Measurements from ENCODE around the gene SPATS2. TPM values are rescaled to one million over a fixed set of nuclear protein-coding genes. Genes with fewer than 3 reads are reported as not detected.

Gene SPATS2
- polyA plus RNA-seq, 1 of the 3 experiments (the other 2 are of a cell fraction), result 72.9 TPM

DNA sequence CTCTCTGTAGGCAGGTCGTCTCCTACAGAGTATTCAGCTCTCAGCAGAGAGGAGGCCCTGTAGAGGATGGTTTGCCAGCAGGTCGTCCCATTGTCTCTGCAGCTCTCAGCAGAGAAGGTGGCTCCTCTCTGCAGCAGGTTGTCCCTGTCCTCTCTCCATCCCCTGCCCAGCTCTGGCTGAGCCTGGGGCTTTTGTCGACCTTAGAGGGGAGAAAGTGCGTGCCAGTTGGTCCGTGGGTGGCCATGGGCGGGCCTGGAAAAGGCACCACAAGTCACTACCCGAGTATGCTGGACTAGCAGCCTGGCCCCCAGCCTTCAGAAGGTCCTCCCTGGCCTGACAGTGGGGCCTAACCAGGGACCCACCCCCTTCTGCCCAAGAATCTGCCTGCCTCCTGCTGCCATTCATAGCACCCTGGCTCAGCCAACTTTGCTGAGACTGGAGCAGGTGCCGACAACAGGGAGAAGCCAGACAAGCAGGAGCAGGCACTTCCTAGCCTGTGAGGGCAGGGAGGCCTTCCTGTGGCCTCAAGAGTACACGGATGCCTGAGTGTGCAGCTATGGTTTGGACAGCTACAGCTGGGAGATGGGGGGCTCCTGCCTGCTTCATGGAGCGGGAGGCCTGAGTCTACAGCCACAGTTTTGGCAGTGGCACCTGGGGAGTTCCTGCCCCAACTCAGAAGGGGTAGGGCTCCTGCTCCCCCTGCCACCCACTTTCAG lies 111.8 kb downstream of the SPATS2 start:
- peaks cover 0 to 9% of the 10 kb centered on the region in 2 experiments for H3K36me3 ChIP-seq (replicated peaks in 1 of 2; ENCODE audit: control insufficient read depth in 1 of 2, insufficient read depth in 2 of 2, low read length in 1 of 2)
- no peak overlapping the region for H2AFZ ChIP-seq (ENCODE audit: low read depth)
- no peak for DNase-seq
- H3K9me2 ChIP-seq, result no peaks in the 10 kb centered on the region
- no peak for TF ChIP-seq GABPA (IDR thresholded peaks at IDR 0.05; ENCODE audit: low read depth)
- TF ChIP-seq EP300 (IDR thresholded peaks at IDR 0.05; ENCODE audit: borderline replicate concordance in 1 of 2, low read depth in 1 of 2, low read length in 1 of 2), result no peak
- TF ChIP-seq GATA2 (CRISPR knock-in tag; IDR thresholded peaks at IDR 0.05), result no peak
- TF ChIP-seq SIN3A (IDR thresholded peaks at IDR 0.05; ENCODE audit: borderline replicate concordance, low read depth, low read length), result no peak
- TF ChIP-seq, protein P1, sequence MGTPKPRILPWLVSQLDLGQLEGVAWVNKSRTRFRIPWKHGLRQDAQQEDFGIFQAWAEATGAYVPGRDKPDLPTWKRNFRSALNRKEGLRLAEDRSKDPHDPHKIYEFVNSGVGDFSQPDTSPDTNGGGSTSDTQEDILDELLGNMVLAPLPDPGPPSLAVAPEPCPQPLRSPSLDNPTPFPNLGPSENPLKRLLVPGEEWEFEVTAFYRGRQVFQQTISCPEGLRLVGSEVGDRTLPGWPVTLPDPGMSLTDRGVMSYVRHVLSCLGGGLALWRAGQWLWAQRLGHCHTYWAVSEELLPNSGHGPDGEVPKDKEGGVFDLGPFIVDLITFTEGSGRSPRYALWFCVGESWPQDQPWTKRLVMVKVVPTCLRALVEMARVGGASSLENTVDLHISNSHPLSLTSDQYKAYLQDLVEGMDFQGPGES (IDR thresholded peaks at IDR 0.05; ENCODE audit: low read depth, low read length), result no peak
- no peak for TF ChIP-seq FOXJ3 (CRISPR knock-in tag; IDR thresholded peaks at IDR 0.05)
- TF ChIP-seq SMC3 (IDR thresholded peaks at IDR 0.05; ENCODE audit: low read depth, low read length), result no peak
- TF ChIP-seq POLR2AphosphoS5 (IDR thresholded peaks at IDR 0.05; ENCODE audit: low read depth, low read length), result no peak
- no peak for TF ChIP-seq TCF12 (IDR thresholded peaks at IDR 0.05)
- no peak for TF ChIP-seq TAF1 (IDR thresholded peaks at IDR 0.05; ENCODE audit: borderline replicate concordance, low read depth, low read length)
- TF ChIP-seq ELF1 (IDR thresholded peaks at IDR 0.05), result no peak
- TF ChIP-seq JUND (IDR thresholded peaks at IDR 0.05), result no peak
- no peak for TF ChIP-seq NRF1 (IDR thresholded peaks at IDR 0.05; ENCODE audit: low read depth, low read length)
- TF ChIP-seq EZH2phosphoT487 (IDR thresholded peaks at IDR 0.05; ENCODE audit: borderline replicate concordance, low read depth), result no peak
- no peak for TF ChIP-seq RFX5 (IDR thresholded peaks at IDR 0.05; ENCODE audit: low read length)
- no peak for TF ChIP-seq RCOR1 (IDR thresholded peaks at IDR 0.05; ENCODE audit: low read length)
- no peaks in the 10 kb centered on the region for H3K9me3 ChIP-seq
- H3K79me2 ChIP-seq (ENCODE audit: insufficient read depth), result peaks cover 96% of the 10 kb centered on the region
- ChIA-PET CTCF (interaction anchor here (0.8 kb wide), 1 partner anchor 121 kb away, joined by 3 read pairs; no protein-coding TSS in a partner anchor), POLR2A (no interaction called here)
- H4K20me1 ChIP-seq (ENCODE audit: insufficient read depth), result no peaks in the 10 kb centered on the region
- no peak overlapping the region for H3K4me2 ChIP-seq
- 95% methylated on average over 5 of the region's 10 CpGs for WGBS (ENCODE audit: low lambda C conversion rate)
- H3K4me1 ChIP-seq (ENCODE audit: control insufficient read depth in 1 of 2, insufficient read depth in 2 of 2, low read depth in 1 of 2, low read length in 1 of 2), result peaks cover 3 to 25% of the 10 kb centered on the region in 2 experiments; a peak in 3 of 4 replicates
- H3K27ac ChIP-seq (ENCODE audit: low read depth in 2 of 2, low read length in 1 of 2), result no peak overlapping the region
- no peak overlapping the region for H3K4me3 ChIP-seq (ENCODE audit: low read depth in 2 of 2, low read length in 1 of 2)
- no peak overlapping the region for H3K9ac ChIP-seq
- H3F3A ChIP-seq (replicated peaks; ENCODE audit: insufficient read depth), result peaks cover 23% of the 10 kb centered on the region
- H3K27me3 ChIP-seq (ENCODE audit: insufficient read depth), result no peaks in the 10 kb centered on the region
